ENCODE results near the gene MED29. TPM values are rescaled to one million over a fixed set of nuclear protein-coding genes. Genes with fewer than 3 reads are reported as not detected.

The MED29 gene
- total RNA-seq, 1 experiment from 2014 or later = 38.9 TPM

- no peak overlapping the region for H3K4me3 ChIP-seq
- no peaks in the 10 kb centered on the region for H3K27me3 ChIP-seq (replicated peaks)
- peaks cover 20% of the 10 kb centered on the region for H3K4me1 ChIP-seq (replicated peaks)
- no peak for DNase-seq (ENCODE audit: low read depth in 1 of 2, low spot score in 2 of 2)
- peaks cover 59% of the 10 kb centered on the region for H3K36me3 ChIP-seq
- no peak overlapping the region for H3K27ac ChIP-seq
- H3K9me3 ChIP-seq (replicated peaks) = no peaks in the 10 kb centered on the region
Measured at GRCh38 chr19:39449116-39449797, 58.1 kb downstream of the MED29 start.

Other genes starting within 250 kb of the MED29 start
- not detected in 2 replicates for gene NCCRP1, start 194.4 kb upstream of the MED29 start, total RNA-seq (2014; rRNA removed; shearing (Covaris generic))
- not detected in 2 replicates for gene SYCN, start 187.1 kb upstream of the MED29 start, total RNA-seq (2014; rRNA removed; shearing (Covaris generic))
- not detected in 2 replicates for gene IFNL3, start 146.4 kb upstream of the MED29 start, total RNA-seq (2014; rRNA removed; shearing (Covaris generic))
- not detected in 2 replicates for gene IFNL4, start 142.5 kb upstream of the MED29 start, total RNA-seq (2014; rRNA removed; shearing (Covaris generic))
- gene IFNL2, start 123.0 kb upstream of the MED29 start, total RNA-seq (2014; rRNA removed; shearing (Covaris generic)) = not detected in 2 replicates
- gene IFNL1, start 95.0 kb upstream of the MED29 start, total RNA-seq (2014; rRNA removed; shearing (Covaris generic)) = not detected in 2 replicates
- gene LRFN1, start 70.5 kb upstream of the MED29 start, total RNA-seq (2014; rRNA removed; shearing (Covaris generic)) = not detected in 2 replicates
- 1.4 TPM in 1 of 2 replicates, not detected in the other for gene GMFG, start 55.3 kb upstream of the MED29 start, total RNA-seq (2014; rRNA removed; shearing (Covaris generic))
- gene SAMD4B, start 49.0 kb upstream of the MED29 start, total RNA-seq (2014; rRNA removed; shearing (Covaris generic)) = 48.5 and 49.7 TPM in 2 replicates
- 55.2 and 61.6 TPM in 2 replicates for gene PAF1, start 272 bp upstream of the MED29 start, total RNA-seq (2014; rRNA removed; shearing (Covaris generic))
- gene ZFP36, start 15.5 kb downstream of the MED29 start, total RNA-seq (2014; rRNA removed; shearing (Covaris generic)) = 2.0 and 4.3 TPM in 2 replicates
- gene PLEKHG2, start 21.3 kb downstream of the MED29 start, total RNA-seq (2014; rRNA removed; shearing (Covaris generic)) = 8.6 and 17.9 TPM in 2 replicates
- gene RPS16, start 44.6 kb downstream of the MED29 start, total RNA-seq (2014; rRNA removed; shearing (Covaris generic)) = 54.0 and 69.4 TPM in 2 replicates
- 89.0 and 100 TPM in 2 replicates for gene SUPT5H, start 54.2 kb downstream of the MED29 start, total RNA-seq (2014; rRNA removed; shearing (Covaris generic))
- 79.0 and 90.0 TPM in 2 replicates for gene TIMM50, start 89.5 kb downstream of the MED29 start, total RNA-seq (2014; rRNA removed; shearing (Covaris generic))
- gene DLL3, start 107.6 kb downstream of the MED29 start, total RNA-seq (2014; rRNA removed; shearing (Covaris generic)) = 0.03 and 0.05 TPM in 2 replicates
- gene SELENOV, start 123.8 kb downstream of the MED29 start, total RNA-seq (2014; rRNA removed; shearing (Covaris generic)) = not detected in 2 replicates
- 4.8 and 6.4 TPM in 2 replicates for gene EID2B, start 141.5 kb downstream of the MED29 start, total RNA-seq (2014; rRNA removed; shearing (Covaris generic))
- gene EID2, start 148.8 kb downstream of the MED29 start, total RNA-seq (2014; rRNA removed; shearing (Covaris generic)) = 16.9 and 22.7 TPM in 2 replicates
- not detected in 2 replicates for gene LGALS13, start 211.1 kb downstream of the MED29 start, total RNA-seq (2014; rRNA removed; shearing (Covaris generic))